HepG2 (cell line): ENCODE results near the gene FAM131C. TPM values are rescaled to one million over a fixed set of nuclear protein-coding genes. Genes with fewer than 3 reads are reported as not detected.

Experiments
- ARID4A ChIP-seq: sonication (generic); formaldehyde crosslinking; IDR thresholded peaks from 2 replicates; pipeline ENCODE4 v1.5.0; 2020; ENCODE audit warnings: mild to moderate bottlenecking, missing genetic modification reagents, borderline replicate concordance
- ETV5 ChIP-seq: IDR thresholded peaks from 2 replicates; pipeline ENCODE4 v1.6.1; 2018; ENCODE audit warnings: missing biosample characterization, missing genetic modification reagents, inconsistent platforms, borderline replicate concordance
- GATAD1 ChIP-seq: IDR thresholded peaks from 2 replicates; pipeline ENCODE4 v1.6.1; 2016; ENCODE audit warnings: missing genetic modification reagents, missing compliant biosample characterization
- HNRNPLL ChIP-seq: fragments of 200-400 bp; formaldehyde crosslinking; IDR thresholded peaks from 2 replicates; pipeline ENCODE4 v1.6.1; 2017; ENCODE audit warnings: mild to moderate bottlenecking, low read depth, low read length; ENCODE audit not compliant: poor library complexity, severe bottlenecking
- KAT8 ChIP-seq: IDR thresholded peaks from 2 replicates; pipeline ENCODE4 v1.6.1; 2016; ENCODE audit warnings: missing genetic modification reagents, missing compliant biosample characterization
- KLF9 ChIP-seq: IDR thresholded peaks from 2 replicates; pipeline ENCODE4 v1.6.1; 2016; ENCODE audit warnings: low read depth
- NFE2 ChIP-seq: sonication (generic); formaldehyde crosslinking; IDR thresholded peaks from 2 replicates; pipeline ENCODE4 v1.4.0; 2020; ENCODE audit warnings: missing genetic modification reagents
- PHF8 ChIP-seq: sonication (generic); formaldehyde crosslinking; IDR thresholded peaks from 2 replicates; pipeline ENCODE4 v1.5.0; 2020; ENCODE audit warnings: missing genetic modification reagents
- RBAK ChIP-seq: sonication (generic); formaldehyde crosslinking; IDR thresholded peaks from 2 replicates; pipeline ENCODE4 v1.5.1; 2020; ENCODE audit warnings: mild to moderate bottlenecking, missing genetic modification reagents
- RFX5 ChIP-seq: IDR thresholded peaks from 2 replicates; pipeline ENCODE4 v1.6.1; 2011; ENCODE audit warnings: low read depth, low read length, improper control_type of control experiment
- SNAPC4 ChIP-seq: sonication (generic); formaldehyde crosslinking; IDR thresholded peaks from 2 replicates; pipeline ENCODE4 v1.4.0; 2020; ENCODE audit warnings: mild to moderate bottlenecking, missing genetic modification reagents
- ZFX ChIP-seq: sonication (generic); formaldehyde crosslinking; IDR thresholded peaks from 2 replicates; pipeline ENCODE4 v1.4.0; 2020; ENCODE audit warnings: mild to moderate bottlenecking, low read depth, missing genetic modification reagents, moderate library complexity
- ZNF256 ChIP-seq: sonication (generic); formaldehyde crosslinking; conservative IDR thresholded peaks from 2 replicates; pipeline ENCODE4 v1.4.0; 2020; ENCODE audit warnings: missing genetic modification reagents
- ZNF33A ChIP-seq: sonication (generic); formaldehyde crosslinking; IDR thresholded peaks from 2 replicates; pipeline ENCODE4 v1.5.1; 2020; ENCODE audit warnings: missing genetic modification reagents, mild to moderate bottlenecking, moderate library complexity, borderline replicate concordance
- ZNF350 ChIP-seq: sonication (generic); formaldehyde crosslinking; IDR thresholded peaks from 2 replicates; pipeline ENCODE4 v1.4.0; 2020; ENCODE audit warnings: mild to moderate bottlenecking, low read depth, missing genetic modification reagents, borderline replicate concordance
- ZNF530 ChIP-seq: sonication (generic); formaldehyde crosslinking; IDR thresholded peaks from 2 replicates; pipeline ENCODE4 v1.5.0; 2020; ENCODE audit warnings: low read depth, mild to moderate bottlenecking, missing genetic modification reagents
- ZNF557 ChIP-seq: sonication (generic); formaldehyde crosslinking; IDR thresholded peaks from 2 replicates; pipeline ENCODE4 v1.4.0; 2020; ENCODE audit warnings: missing genetic modification reagents
- ZNF777 ChIP-seq: sonication (generic); formaldehyde crosslinking; IDR thresholded peaks from 2 replicates; pipeline ENCODE4 v1.4.0; 2020; ENCODE audit warnings: missing genetic modification reagents
- ZSCAN9 ChIP-seq: IDR thresholded peaks from 2 replicates; pipeline ENCODE4 v1.6.1; 2016; ENCODE audit warnings: borderline replicate concordance
- polyA plus RNA-seq, 8 experiments: library from polyadenylated mRNA; depleted of rRNA in 3 of 8; stranded (reverse) in 7 of 8; unstranded in 1 of 8; fragments of >200 nt; fragmentation: Illumina TruSeq in 4 of 8; extraction: Trizol in 4 of 8; gene quantifications; 2 replicates each; pipeline versions ENCODE4 v1.2.1 to v1.2.3, GENCODE V29; 2011 to 2016; ENCODE audit warnings: low read depth in 4 of 8, missing spikeins in 1 of 8, mixed read lengths in 1 of 8; ENCODE audit not compliant: insufficient read depth in 1 of 8
- total RNA-seq, 5 experiments: library from RNA; depleted of rRNA; stranded (reverse); fragments of >200 nt; fragmentation: Illumina TruSeq; extraction: Trizol; gene quantifications; 2 replicates each; pipeline ENCODE4 v1.2.3, GENCODE V29; 2016; ENCODE audit warnings: low read depth in 1 of 5

The FAM131C gene
- total and polyA plus RNA-seq, 2 of the 13 experiments (the other 11 are each of a cell fraction or from before 2014, with no cell fraction given), result 0.07 TPM; not detected in 1

GRCh38 chr1:16012590-16013219 lies 60.7 kb downstream of the FAM131C start (continued):
- peak; percentile 73; the same call in 1 of the 2 replicates for TF ChIP-seq ZFX (CRISPR knock-in tag)
- TF ChIP-seq ZNF777 (CRISPR knock-in tag), result peak; percentile 62; the same call in 1 of the 2 replicates
- TF ChIP-seq ZNF557 (CRISPR knock-in tag), result no peak
- no peak for TF ChIP-seq KLF9 (CRISPR knock-in tag)
- peak; percentile 17; the same call in 1 of the 2 replicates for TF ChIP-seq PHF8 (CRISPR knock-in tag)
- TF ChIP-seq SNAPC4 (CRISPR knock-in tag), result no peak
- peak; percentile 9; the same call in 1 of the 2 replicates for TF ChIP-seq ETV5 (CRISPR knock-in tag)
- no peak for TF ChIP-seq RBAK (CRISPR knock-in tag)
- no peak for TF ChIP-seq KAT8 (CRISPR knock-in tag)
- TF ChIP-seq ZNF350, result no peak
- no peak for TF ChIP-seq ZNF33A (CRISPR knock-in tag)
- TF ChIP-seq ZNF256, result no peak
- peak; percentile 52 for TF ChIP-seq HNRNPLL
- peak; percentile 44; the same call in 1 of the 2 replicates for TF ChIP-seq ARID4A (CRISPR knock-in tag)
- TF ChIP-seq ZSCAN9 (CRISPR knock-in tag), result no peak
- TF ChIP-seq GATAD1 (CRISPR knock-in tag), result no peak
- no peak for TF ChIP-seq ZNF530 (CRISPR knock-in tag)
- TF ChIP-seq RFX5, result no peak
- no peak for TF ChIP-seq NFE2
